Activated CD4-positive, alpha-beta T cell treated with anti-CD3 and anti-CD28 coated beads for 4 hours (primary cell): ENCODE measurements around the gene ATRNL1.
"Not testable (repeated sequence)": the region's sequence is repeated elsewhere in the genome, so short reads cannot be mapped to it uniquely, and the experiment has no call there.

ENCODE experiments used
- DNase-seq, 2 donors: peaks; one replicate each; pipeline ENCODE4 v3.0.0-alpha.2; 2020

The ATRNL1 gene

GRCh38 chr10:115219203-115219602, 126.0 kb downstream of the ATRNL1 start:
- no peak for DNase-seq

- DNase-seq: no peak
Observed at GRCh38 chr10:115222039-115222438, 128.9 kb downstream of the ATRNL1 start.

- no peak for DNase-seq
Observed at GRCh38 chr10:115239761-115240160, 146.6 kb downstream of the ATRNL1 start.

- no peak for DNase-seq
Observed at GRCh38 chr10:115250784-115251183, 157.6 kb downstream of the ATRNL1 start.

- DNase-seq: not testable (repeated sequence)
Observed at GRCh38 chr10:115253765-115254164, 160.6 kb downstream of the ATRNL1 start.

GRCh38 chr10:115272482-115272881, 179.3 kb downstream of the ATRNL1 start:
- no peak for DNase-seq

GRCh38 chr10:115278294-115278693, 185.1 kb downstream of the ATRNL1 start:
- no peak for DNase-seq

- DNase-seq: no peak
Observed at GRCh38 chr10:115295213-115295805, 202.1 kb downstream of the ATRNL1 start.

GRCh38 chr10:115300080-115300479, 206.9 kb downstream of the ATRNL1 start:
- DNase-seq: no peak

- DNase-seq: not testable (repeated sequence)
Observed at GRCh38 chr10:115319669-115320068, 226.5 kb downstream of the ATRNL1 start.

- DNase-seq: no peak
Observed at GRCh38 chr10:115321360-115321759, 228.2 kb downstream of the ATRNL1 start.

GRCh38 chr10:115328331-115328730, 235.2 kb downstream of the ATRNL1 start:
- no peak for DNase-seq

- no peak for DNase-seq
Observed at GRCh38 chr10:115335366-115335765, 242.2 kb downstream of the ATRNL1 start.

GRCh38 chr10:115355162-115355760, 262.1 kb downstream of the ATRNL1 start:
- no peak for DNase-seq

- DNase-seq: not testable (repeated sequence)
Observed at GRCh38 chr10:115367920-115368319, 274.8 kb downstream of the ATRNL1 start.

- no peak for DNase-seq
Observed at GRCh38 chr10:115379064-115379463, 285.9 kb downstream of the ATRNL1 start.

- no peak for DNase-seq
Observed at GRCh38 chr10:115384665-115385064, 291.5 kb downstream of the ATRNL1 start.

GRCh38 chr10:115390607-115391006, 297.4 kb downstream of the ATRNL1 start:
- DNase-seq: no peak

- no peak for DNase-seq
Observed at GRCh38 chr10:115398026-115398425, 304.9 kb downstream of the ATRNL1 start.

GRCh38 chr10:115402699-115403098, 309.5 kb downstream of the ATRNL1 start:
- DNase-seq: no peak

GRCh38 chr10:115405838-115406237, 312.7 kb downstream of the ATRNL1 start:
- not testable (repeated sequence) for DNase-seq

- DNase-seq: no peak
Observed at GRCh38 chr10:115409347-115409746, 316.2 kb downstream of the ATRNL1 start.

GRCh38 chr10:115417585-115418265, 324.6 kb downstream of the ATRNL1 start:
- no peak for DNase-seq

GRCh38 chr10:115422624-115423023, 329.5 kb downstream of the ATRNL1 start:
- no peak for DNase-seq
